ENCODE results near the gene ZNF467.

- TF ChIP-seq CTCF (IDR thresholded peaks at IDR 0.05; ENCODE audit: extremely low read depth in 1 of 2, insufficient read depth in 1 of 2, low read depth in 1 of 2, low read length in 2 of 2), result no peak
- no peak for TF ChIP-seq POLR2A (IDR thresholded peaks at IDR 0.05; ENCODE audit: low read depth, low read length)
- no peak for TF ChIP-seq FOS (IDR thresholded peaks at IDR 0.05; ENCODE audit: borderline replicate concordance, insufficient read depth, low read length)
- TF ChIP-seq EZH2 (IDR thresholded peaks at IDR 0.05; ENCODE audit: borderline replicate concordance, low read depth, low read length, severe bottlenecking), result no peak
- no peak for TF ChIP-seq POLR2AphosphoS5 (IDR thresholded peaks at IDR 0.05; ENCODE audit: insufficient read depth, low read depth, low read length)
These were observed 3.5 kb upstream of the ZNF467 start for GRCh38 chr7:149776848-149777407.

All from endothelial cell of umbilical vein (primary cell).